ENCODE measurements around the gene MTF2. TPM values are rescaled to one million over a fixed set of nuclear protein-coding genes. Genes with fewer than 3 reads are reported as not detected.

Gene MTF2
- total and polyA plus RNA-seq, 2 experiments from 2014 or later = 82.1 to 133 TPM

DNA sequence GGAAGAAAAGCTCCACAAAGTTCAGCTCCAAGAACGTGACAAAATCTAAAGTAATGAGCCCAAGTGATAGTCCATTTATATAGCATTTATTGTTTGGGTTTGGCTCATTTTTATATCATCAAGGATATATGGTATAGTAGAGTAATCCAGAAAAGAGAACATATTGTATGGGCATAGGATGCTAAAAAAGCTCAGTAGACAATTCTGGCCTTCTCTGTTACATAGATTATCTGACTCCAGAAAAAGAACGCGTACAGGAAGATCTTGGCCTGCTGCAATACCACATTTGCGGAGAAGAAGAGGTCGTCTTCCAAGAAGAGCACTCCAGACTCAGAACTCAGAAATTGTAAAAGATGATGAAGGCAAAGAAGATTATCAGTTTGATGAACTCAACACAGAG, 57.4 kb downstream of the MTF2 start:
- Histone ChIP-seq H4K20me1 (replicated peaks; ENCODE audit: insufficient read depth) (peaks cover 10% of the 10 kb centered on the region; the same call in 1 of the 2 replicates), H3K27ac (ENCODE audit: low read depth) (no peak overlapping the region), H3F3A (replicated peaks; ENCODE audit: low read depth) (no peaks in the 10 kb centered on the region; the same call in 1 of the 2 replicates), H2AFZ (no peak overlapping the region), H3K79me2 (replicated peaks; ENCODE audit: insufficient read depth) (peaks cover 17% of the 10 kb centered on the region), H3K4me2 (no peak overlapping the region), H3K4me1 (ENCODE audit: insufficient read depth) (no peaks in the 10 kb centered on the region), H3K36me3 (ENCODE audit: insufficient read depth) (peaks cover 58% of the 10 kb centered on the region), H3K27me3 (ENCODE audit: insufficient read depth) (no peaks in the 10 kb centered on the region), H3K4me3 (no peak overlapping the region), H3K9me2 (ENCODE audit: insufficient read depth) (no peaks in the 10 kb centered on the region)
- H3K9me3 Mint-ChIP-seq = no peaks in the 10 kb centered on the region
- H3K27ac Mint-ChIP-seq = no peak overlapping the region
- no peaks in the 10 kb centered on the region for H3K4me1 Mint-ChIP-seq
- no peak for TF ChIP-seq ZNF114 (CRISPR knock-in tag; IDR thresholded peaks at IDR 0.05)
- TF ChIP-seq, protein P1, sequence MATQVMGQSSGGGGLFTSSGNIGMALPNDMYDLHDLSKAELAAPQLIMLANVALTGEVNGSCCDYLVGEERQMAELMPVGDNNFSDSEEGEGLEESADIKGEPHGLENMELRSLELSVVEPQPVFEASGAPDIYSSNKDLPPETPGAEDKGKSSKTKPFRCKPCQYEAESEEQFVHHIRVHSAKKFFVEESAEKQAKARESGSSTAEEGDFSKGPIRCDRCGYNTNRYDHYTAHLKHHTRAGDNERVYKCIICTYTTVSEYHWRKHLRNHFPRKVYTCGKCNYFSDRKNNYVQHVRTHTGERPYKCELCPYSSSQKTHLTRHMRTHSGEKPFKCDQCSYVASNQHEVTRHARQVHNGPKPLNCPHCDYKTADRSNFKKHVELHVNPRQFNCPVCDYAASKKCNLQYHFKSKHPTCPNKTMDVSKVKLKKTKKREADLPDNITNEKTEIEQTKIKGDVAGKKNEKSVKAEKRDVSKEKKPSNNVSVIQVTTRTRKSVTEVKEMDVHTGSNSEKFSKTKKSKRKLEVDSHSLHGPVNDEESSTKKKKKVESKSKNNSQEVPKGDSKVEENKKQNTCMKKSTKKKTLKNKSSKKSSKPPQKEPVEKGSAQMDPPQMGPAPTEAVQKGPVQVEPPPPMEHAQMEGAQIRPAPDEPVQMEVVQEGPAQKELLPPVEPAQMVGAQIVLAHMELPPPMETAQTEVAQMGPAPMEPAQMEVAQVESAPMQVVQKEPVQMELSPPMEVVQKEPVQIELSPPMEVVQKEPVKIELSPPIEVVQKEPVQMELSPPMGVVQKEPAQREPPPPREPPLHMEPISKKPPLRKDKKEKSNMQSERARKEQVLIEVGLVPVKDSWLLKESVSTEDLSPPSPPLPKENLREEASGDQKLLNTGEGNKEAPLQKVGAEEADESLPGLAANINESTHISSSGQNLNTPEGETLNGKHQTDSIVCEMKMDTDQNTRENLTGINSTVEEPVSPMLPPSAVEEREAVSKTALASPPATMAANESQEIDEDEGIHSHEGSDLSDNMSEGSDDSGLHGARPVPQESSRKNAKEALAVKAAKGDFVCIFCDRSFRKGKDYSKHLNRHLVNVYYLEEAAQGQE (IDR thresholded peaks at IDR 0.05; ENCODE audit: unreplicated experiment) = no peak
- TF ChIP-seq EZH2 (IDR thresholded peaks at IDR 0.05; ENCODE audit: low read depth, unreplicated experiment) = no peak
- TF ChIP-seq, protein P2, sequence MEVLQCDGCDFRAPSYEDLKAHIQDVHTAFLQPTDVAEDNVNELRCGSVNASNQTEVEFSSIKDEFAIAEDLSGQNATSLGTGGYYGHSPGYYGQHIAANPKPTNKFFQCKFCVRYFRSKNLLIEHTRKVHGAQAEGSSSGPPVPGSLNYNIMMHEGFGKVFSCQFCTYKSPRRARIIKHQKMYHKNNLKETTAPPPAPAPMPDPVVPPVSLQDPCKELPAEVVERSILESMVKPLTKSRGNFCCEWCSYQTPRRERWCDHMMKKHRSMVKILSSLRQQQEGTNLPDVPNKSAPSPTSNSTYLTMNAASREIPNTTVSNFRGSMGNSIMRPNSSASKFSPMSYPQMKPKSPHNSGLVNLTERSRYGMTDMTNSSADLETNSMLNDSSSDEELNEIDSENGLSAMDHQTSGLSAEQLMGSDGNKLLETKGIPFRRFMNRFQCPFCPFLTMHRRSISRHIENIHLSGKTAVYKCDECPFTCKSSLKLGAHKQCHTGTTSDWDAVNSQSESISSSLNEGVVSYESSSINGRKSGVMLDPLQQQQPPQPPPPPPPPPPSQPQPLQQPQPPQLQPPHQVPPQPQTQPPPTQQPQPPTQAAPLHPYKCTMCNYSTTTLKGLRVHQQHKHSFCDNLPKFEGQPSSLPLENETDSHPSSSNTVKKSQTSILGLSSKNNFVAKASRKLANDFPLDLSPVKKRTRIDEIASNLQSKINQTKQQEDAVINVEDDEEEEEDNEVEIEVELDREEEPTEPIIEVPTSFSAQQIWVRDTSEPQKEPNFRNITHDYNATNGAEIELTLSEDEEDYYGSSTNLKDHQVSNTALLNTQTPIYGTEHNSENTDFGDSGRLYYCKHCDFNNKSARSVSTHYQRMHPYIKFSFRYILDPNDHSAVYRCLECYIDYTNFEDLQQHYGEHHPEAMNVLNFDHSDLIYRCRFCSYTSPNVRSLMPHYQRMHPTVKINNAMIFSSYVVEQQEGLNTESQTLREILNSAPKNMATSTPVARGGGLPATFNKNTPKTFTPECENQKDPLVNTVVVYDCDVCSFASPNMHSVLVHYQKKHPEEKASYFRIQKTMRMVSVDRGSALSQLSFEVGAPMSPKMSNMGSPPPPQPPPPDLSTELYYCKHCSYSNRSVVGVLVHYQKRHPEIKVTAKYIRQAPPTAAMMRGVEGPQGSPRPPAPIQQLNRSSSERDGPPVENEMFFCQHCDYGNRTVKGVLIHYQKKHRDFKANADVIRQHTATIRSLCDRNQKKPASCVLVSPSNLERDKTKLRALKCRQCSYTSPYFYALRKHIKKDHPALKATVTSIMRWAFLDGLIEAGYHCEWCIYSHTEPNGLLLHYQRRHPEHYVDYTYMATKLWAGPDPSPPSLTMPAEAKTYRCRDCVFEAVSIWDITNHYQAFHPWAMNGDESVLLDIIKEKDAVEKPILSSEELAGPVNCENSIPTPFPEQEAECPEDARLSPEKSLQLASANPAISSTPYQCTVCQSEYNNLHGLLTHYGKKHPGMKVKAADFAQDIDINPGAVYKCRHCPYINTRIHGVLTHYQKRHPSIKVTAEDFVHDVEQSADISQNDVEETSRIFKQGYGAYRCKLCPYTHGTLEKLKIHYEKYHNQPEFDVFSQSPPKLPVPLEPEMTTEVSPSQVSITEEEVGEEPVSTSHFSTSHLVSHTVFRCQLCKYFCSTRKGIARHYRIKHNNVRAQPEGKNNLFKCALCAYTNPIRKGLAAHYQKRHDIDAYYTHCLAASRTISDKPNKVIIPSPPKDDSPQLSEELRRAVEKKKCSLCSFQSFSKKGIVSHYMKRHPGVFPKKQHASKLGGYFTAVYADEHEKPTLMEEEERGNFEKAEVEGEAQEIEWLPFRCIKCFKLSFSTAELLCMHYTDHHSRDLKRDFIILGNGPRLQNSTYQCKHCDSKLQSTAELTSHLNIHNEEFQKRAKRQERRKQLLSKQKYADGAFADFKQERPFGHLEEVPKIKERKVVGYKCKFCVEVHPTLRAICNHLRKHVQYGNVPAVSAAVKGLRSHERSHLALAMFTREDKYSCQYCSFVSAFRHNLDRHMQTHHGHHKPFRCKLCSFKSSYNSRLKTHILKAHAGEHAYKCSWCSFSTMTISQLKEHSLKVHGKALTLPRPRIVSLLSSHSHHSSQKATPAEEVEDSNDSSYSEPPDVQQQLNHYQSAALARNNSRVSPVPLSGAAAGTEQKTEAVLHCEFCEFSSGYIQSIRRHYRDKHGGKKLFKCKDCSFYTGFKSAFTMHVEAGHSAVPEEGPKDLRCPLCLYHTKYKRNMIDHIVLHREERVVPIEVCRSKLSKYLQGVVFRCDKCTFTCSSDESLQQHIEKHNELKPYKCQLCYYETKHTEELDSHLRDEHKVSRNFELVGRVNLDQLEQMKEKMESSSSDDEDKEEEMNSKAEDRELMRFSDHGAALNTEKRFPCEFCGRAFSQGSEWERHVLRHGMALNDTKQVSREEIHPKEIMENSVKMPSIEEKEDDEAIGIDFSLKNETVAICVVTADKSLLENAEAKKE (CRISPR knock-in tag; IDR thresholded peaks at IDR 0.05) = no peak
- TF ChIP-seq, protein P3, sequence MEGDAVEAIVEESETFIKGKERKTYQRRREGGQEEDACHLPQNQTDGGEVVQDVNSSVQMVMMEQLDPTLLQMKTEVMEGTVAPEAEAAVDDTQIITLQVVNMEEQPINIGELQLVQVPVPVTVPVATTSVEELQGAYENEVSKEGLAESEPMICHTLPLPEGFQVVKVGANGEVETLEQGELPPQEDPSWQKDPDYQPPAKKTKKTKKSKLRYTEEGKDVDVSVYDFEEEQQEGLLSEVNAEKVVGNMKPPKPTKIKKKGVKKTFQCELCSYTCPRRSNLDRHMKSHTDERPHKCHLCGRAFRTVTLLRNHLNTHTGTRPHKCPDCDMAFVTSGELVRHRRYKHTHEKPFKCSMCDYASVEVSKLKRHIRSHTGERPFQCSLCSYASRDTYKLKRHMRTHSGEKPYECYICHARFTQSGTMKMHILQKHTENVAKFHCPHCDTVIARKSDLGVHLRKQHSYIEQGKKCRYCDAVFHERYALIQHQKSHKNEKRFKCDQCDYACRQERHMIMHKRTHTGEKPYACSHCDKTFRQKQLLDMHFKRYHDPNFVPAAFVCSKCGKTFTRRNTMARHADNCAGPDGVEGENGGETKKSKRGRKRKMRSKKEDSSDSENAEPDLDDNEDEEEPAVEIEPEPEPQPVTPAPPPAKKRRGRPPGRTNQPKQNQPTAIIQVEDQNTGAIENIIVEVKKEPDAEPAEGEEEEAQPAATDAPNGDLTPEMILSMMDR (conservative IDR thresholded peaks at IDR 0.05; ENCODE audit: low read depth in 2 of 2) = no peak
- no peak for TF ChIP-seq STAT1 (IDR thresholded peaks at IDR 0.05; ENCODE audit: unreplicated experiment)
- TF ChIP-seq ZNF331 (CRISPR knock-in tag; IDR thresholded peaks at IDR 0.05; ENCODE audit: low read depth) = no peak
- no peak for TF ChIP-seq CREB1 (CRISPR knock-in tag; IDR thresholded peaks at IDR 0.05; ENCODE audit: low read depth)
- TF ChIP-seq, protein P4, sequence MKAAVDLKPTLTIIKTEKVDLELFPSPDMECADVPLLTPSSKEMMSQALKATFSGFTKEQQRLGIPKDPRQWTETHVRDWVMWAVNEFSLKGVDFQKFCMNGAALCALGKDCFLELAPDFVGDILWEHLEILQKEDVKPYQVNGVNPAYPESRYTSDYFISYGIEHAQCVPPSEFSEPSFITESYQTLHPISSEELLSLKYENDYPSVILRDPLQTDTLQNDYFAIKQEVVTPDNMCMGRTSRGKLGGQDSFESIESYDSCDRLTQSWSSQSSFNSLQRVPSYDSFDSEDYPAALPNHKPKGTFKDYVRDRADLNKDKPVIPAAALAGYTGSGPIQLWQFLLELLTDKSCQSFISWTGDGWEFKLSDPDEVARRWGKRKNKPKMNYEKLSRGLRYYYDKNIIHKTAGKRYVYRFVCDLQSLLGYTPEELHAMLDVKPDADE (IDR thresholded peaks at IDR 0.05) = no peak
- no peak overlapping the region for H3K4me3 Mint-ChIP-seq
- DNase-seq (ENCODE audit: low spot score) (no peak), ATAC-seq (no peak)
- peaks cover 66% of the 10 kb centered on the region for H3K36me3 Mint-ChIP-seq (ENCODE audit: low read depth)
- H3K27me3 Mint-ChIP-seq (ENCODE audit: insufficient read depth, low read depth, poor library complexity) = no peaks in the 10 kb centered on the region
